Measurements from ENCODE around the gene SREBF1.

- no peak for TF ChIP-seq EZH2phosphoT487 (IDR thresholded peaks at IDR 0.05; ENCODE audit: insufficient read depth, low read depth)
- no peak for TF ChIP-seq EZH2 (IDR thresholded peaks at IDR 0.05; ENCODE audit: insufficient read depth, poor library complexity, severe bottlenecking)
Measured at GRCh38 chr17:17792551-17793377, 44.0 kb downstream of the SREBF1 start.

Measured in GM23248 (cell line).